IPS DF 4.7 (cell line): ENCODE results near the gene FYN.

Experiments
- DNase-seq: peaks from one replicate; pipeline ENCODE4 v3.0.0-alpha.2; 2013; ENCODE audit warnings: low spot score; ENCODE audit errors: extremely low read depth

The FYN gene

GRCh38 chr6:111750753-111751673 lies 122.2 kb downstream of the FYN start:
- DNase-seq: peak; percentile 83

DNA sequence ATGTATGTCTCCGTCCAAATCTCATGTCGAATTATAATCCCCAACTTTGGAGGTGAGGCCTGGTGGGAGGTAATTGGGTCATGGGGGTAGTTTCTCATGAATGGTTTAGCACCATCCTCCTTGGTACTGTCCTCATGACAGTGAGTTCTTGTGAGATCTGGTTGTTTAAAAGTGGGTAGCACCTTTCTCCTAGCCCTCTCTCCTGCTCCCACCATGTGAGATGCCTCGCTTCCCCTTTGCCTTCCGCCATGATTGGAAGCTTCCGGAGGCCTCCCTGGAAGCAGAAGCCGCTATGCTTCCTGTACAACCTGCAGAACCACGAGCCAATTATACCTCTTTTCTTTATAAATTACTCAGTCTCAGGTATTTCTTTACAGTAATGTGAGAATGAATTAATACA lies 123.1 kb downstream of the FYN start:
- no peak for DNase-seq

DNA sequence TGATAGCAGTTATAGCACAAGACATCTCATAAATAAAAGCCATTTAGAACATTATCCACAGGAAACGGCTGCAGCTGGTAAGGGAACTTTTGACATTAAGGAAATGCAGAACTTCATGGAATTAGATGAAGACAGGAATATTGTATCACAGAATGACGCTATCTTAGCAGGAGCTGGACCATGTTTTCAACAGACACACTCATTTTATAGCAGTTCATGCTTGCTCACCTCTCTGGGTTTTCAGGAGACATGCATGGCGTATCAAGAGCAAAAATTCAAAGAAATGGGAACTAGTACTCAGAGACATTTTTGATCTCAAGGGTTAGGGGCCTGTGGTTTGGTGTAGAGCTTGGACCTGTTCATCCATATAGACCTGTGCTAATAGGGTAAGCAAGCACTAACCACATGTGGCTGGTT lies 125.0 kb downstream of the FYN start:
- no peak for DNase-seq

GRCh38 chr6:111747829-111748228 lies 125.4 kb downstream of the FYN start:
- DNase-seq: no peak

DNA sequence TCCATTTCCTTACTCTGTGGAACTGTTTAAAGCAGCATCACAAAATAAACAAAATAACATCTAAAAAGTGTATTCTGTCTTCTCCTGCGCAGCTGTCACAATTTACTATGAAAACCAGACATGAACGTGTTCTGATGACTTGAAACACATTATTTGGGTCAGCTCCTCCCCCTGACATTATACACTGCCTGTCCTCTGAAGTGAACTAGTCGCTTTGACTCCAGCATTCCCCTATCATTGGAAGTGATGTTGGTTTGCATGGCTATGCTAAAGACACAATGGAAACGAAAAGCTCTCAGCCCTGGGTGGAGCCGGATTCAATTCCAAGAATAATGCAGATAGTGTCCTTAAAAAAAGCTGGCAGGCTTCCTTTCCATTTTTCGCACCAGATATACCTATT lies 125.9 kb downstream of the FYN start:
- no peak for DNase-seq

GRCh38 chr6:111746983-111747382 lies 126.3 kb downstream of the FYN start:
- DNase-seq: no peak

GRCh38 chr6:111745636-111746035 lies 127.6 kb downstream of the FYN start:
- DNase-seq: no peak

DNA sequence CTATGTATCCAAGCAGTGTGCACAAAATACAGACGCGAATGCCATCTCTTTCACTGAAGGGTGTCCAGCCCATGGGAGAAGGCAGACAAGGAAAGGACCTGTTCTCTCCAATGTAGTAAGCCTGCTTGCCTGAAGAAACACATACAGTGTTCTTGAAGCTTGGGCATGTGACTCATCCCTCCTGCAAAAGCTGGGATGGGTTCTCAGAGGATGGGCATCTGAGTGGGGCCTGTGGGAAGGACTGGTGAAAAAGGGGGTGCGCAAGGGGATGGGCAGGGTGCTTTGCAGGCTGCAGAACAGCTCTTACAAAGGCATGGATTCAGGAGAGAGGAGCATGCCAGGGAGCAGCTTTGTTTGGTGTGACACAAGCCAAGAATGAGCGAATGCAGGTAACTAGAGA lies 128.1 kb downstream of the FYN start:
- no peak for DNase-seq

DNA sequence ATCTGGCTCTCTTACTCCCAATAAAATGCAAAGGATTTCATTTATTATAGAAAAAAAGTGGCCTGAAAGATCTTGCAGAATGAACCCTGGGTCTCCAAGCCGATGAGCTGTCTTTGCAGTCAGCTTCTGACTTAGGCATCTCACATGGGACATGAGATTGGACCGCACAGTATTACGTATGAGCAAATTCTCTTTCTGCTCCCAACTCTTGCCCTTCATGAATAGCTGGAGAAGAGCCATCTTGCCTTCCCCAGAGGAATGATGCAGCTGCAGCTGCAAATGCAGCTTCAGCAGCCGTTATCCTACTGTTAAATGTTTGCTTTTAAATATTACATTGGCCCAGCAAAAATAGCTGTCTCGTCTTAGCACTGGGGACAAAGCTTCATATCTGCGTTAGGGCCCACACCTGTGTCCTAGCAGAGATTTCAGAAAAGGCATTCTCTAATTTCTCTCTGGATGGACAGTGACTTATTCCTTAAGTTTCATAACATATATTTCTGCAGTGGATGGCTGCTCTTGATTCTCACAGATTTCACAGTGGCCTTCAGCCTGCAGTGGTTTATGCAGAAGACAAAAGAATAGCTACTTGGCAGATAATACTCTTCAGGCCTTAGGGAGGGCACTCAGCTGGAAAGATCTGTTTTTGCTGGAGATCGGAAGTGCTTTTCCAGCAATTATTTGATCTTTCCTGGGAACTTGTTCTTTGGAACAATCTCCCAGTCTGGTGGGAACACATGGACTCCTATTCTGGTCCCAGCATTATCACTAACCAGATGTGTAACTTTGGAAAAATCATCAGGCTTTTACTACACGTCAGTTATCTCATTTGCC lies 129.2 kb downstream of the FYN start:
- no peak for DNase-seq

DNA sequence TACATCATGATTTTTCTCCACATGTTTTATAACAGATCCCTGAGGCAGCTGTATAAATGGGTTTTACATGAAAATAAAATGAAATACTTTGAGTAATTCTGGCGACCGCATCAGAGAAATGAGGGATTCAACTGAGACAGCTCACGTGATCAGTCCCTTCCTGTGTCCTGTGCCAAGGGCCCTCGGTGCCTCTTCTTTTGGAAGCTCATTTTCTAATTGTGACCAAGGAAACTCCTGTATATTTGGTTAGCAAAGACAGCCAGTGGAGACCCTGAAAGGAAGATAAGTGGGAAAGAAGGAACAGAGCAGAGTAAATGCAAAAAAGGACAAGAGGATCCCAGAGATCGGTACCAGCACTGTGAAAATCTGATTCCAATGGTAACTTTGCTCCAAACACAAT lies 129.9 kb downstream of the FYN start:
- DNase-seq: no peak

- DNase-seq: no peak
Observed at GRCh38 chr6:111741177-111741952, 131.9 kb downstream of the FYN start.

GRCh38 chr6:111740506-111740905 lies 132.7 kb downstream of the FYN start:
- no peak for DNase-seq

DNA sequence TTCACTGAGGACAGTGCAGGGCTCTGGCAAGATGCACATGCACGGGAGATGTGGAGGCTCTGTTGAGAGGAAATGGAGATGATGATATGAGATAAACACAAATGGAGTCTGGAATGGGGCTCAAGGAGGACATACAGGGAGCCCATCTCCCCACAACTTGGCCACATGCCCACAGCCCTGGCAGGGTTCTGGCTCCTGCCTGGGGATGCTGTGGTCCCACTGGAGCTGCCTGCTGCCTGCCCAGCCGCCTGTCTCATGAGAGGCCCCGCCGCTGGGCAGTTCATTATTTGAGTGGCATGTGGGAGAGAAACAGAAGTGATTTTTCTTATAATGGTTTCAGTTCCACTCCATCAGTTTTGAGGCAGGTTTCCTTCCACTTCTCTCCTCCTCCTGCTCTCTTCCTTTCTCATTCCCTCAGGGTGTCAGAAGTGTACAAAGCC lies 134.0 kb downstream of the FYN start:
- no peak for DNase-seq

GRCh38 chr6:111738631-111739030 lies 134.6 kb downstream of the FYN start:
- DNase-seq: no peak

- no peak for DNase-seq
Observed at GRCh38 chr6:111738156-111738555, 135.1 kb downstream of the FYN start.

DNA sequence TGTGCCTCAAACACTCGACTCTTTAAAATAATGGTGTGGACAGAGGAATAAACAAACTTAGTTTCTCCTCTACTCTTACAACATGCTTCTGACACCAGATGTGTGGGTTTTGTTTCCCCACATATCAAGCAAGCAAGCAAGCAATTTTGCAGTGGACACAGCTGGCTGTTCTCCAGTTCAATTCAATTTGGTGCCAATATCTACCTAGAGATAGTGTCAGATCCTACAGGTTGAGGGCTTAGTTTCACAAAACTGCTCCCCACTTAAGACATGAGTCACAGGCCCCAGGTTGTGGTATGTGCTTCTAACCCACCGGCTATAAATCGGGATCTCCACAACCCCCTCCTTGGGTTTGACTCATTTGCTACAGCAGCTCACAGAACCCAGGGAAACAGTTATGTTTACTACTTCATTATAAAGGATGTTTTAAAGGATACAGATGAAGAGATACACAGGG lies 136.2 kb downstream of the FYN start:
- no peak for DNase-seq

- no peak for DNase-seq
Observed at GRCh38 chr6:111736005-111736608, 137.1 kb downstream of the FYN start.

DNA sequence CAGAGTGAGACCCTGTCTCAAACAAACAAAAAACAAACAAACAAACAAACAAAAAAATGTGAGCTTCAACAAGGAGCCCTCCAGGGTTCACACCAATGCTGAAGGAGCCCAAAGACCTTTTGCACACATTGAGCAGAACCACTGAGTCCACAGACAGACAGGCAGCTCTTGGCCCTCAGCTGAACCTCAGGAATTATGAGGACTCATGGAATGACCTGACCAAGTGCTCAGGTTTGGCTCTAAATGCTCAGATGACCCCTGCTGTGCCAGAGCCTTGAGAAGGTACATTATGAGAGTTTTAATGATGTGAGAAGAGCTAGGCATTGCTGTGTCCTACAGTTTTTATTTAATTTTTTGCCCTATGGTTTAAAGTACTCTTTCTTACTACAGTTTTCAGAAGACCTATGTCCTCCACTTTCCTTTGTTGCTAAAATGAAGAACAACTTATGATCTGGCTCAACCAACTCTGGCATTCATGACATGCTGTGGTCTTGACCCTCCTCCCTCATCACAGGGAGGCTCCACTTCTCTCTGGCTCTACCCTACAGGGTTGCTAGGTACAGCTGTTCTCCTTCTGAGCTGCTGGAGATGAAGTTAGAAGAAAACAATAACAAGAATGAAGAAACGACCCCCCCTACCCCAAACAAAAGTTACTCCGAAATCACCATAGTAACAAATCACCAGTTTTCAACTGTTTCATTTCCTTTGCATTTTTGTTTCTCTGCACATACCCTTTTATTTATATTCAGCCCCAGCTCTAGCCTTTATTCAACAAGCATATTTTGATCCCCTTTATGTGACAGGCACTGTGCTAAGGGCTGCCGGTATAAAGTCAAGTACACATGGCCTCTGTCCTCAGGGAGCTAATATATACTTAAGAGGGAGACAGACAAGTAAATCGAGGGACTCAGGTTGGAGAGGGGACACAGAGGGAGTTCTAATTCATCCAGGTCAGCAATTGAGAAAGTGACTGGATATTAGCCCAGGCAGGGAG lies 138.9 kb downstream of the FYN start:
- no peak for DNase-seq

GRCh38 chr6:111732390-111732789 lies 140.9 kb downstream of the FYN start:
- no peak for DNase-seq
